ELF-1 (cell line): ENCODE results near the gene CDH5.
"Not testable (repeated sequence)": the region's sequence is repeated elsewhere in the genome, so short reads cannot be mapped to it uniquely, and the experiment has no call there.

Experiments used
- DNase-seq: peaks from one replicate; pipeline ENCODE4 v3.0.0-alpha.2; 2016; ENCODE audit warnings: low read depth, low spot score

CDH5 gene

GRCh38 chr16:66435896-66436295 lies 69.4 kb downstream of the CDH5 start:
- no peak for DNase-seq

DNA sequence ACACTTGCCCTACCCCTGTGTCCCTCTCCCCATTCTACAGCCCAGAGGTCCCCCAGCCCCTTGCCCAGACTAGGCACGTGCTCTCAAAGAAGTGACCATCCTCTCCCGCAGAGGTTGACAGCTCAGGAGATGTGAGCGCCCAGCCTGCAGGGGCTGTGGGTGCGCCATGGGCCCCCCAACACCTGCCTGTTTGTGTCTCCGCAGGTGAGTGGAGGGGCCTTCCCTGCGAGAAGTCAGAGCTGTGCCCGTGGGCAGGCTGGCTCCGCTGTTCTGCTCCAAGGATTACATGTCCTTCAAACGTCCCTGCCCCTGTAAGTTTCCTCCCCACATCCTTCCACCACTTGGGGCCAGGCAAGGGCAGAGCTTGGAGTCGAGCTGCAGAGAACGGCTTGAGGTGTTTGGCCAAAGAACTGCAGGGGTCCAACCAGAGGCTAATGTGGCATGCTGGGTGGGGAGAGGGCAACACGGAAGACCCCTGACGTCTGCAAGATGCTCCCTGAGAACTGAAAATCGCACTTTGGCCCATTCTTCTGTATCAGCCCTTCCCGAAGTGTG lies 71.0 kb downstream of the CDH5 start:
- DNase-seq = no peak

DNA sequence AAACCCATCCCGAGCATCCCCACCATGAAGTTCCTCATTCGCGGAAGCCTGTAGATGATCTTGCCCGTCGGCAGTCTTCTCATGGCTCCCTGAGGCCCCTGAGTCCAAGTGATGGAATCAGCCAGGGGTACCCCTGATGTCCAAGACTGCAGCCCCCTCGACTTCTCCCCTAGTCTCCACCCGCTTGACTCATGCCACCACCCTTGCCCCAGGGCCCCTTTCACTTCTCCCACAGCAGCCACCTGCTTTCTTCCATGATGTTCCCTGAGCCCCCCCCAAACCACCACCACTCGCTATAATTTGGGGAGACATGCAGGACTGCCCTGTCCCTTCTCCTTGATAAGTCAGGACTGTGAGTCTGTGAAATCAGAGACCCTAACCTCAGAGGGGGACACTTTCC lies 72.0 kb downstream of the CDH5 start:
- DNase-seq = no peak

DNA sequence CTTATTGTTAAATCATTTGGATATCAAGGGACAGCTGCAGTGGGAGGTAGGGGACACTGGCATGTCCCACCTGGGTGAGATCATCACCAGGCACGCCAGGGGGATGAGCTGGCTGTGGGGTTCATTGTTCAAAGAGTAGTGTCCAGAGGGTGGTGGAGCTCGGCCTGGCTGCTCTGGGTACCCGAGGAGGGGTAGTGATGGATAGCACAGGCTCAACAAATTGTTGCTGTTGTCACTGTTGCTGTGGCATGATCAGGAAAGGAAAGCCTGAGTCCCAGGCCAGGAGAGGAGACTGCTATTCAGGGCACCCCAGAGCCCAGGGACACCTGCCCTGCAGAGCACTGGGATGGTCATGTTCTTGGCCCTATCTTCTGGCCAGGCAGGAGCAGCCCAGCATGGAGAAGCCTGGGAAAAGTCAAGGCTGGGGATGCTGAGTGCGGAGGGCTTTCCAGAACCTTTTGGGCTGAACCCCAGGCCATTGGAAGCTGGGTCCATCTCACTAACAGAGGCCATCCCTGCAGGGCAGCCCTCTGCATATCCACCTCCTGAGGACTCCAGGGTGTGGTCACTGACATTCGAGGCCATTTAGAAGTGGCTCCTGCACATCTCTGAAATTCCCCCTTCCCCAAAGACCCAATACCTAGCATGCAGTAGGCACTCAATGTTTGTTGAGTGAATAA lies 72.7 kb downstream of the CDH5 start:
- DNase-seq = no peak

- no peak for DNase-seq
Observed at GRCh38 chr16:66440271-66440802, 73.8 kb downstream of the CDH5 start.

DNA sequence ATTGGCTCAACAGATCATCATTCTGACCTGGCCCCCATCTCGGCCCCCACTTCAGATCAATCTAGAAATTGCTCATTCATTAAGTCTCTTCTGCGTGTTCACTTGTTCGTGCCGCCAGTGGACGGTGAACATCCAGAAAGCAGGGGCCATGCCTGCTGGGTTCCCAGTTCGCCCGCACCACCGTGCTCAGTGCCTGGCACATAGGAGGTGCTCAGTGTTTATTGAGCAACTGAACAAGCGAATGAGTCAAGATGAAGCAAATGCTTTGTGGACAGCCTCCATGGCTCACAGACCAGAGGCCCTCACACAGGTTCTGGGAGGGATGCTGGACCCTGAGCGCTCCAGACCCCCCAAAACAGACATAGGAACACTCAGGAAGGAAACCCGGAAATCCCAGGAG lies 74.5 kb downstream of the CDH5 start:
- no peak for DNase-seq

GRCh38 chr16:66441586-66442375 lies 75.3 kb downstream of the CDH5 start:
- no peak for DNase-seq

DNA sequence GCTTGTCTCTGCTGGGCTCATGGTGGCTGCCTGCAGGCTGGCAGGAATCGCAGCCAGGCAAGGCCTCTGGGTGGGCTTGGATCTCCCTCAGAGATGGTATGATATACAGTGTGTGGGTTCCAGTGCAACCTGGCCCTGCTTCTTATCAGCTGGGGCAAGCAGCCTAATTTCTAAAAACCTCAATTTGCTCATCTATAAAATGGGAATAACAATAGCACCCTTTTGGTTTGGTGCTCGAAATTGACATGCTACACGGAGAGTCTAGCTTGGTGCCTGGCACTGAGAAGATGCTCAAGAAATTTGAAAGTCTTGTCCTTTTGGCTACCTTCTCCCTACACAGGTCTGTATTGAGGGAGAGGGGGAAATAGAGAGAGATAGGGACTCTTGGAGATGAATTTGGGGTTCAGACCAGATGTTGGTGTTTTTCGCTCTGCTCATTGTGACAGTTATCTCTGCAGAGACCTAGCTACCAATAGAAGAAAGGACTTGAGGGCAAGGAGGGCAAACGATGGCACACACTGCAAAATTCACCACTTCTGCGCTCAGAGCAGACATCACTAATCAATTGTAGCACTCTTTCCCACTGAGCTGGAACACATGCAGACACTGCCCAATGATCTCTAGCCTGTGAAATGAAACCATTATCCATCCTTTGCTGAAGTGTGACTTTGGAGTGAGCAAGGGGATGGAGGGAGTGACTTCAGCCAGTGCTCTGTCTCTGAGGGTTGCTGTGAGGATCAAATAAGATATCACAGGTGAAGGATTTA lies 76.2 kb downstream of the CDH5 start:
- no peak for DNase-seq

- DNase-seq = no peak
Observed at GRCh38 chr16:66443269-66443652, 76.8 kb downstream of the CDH5 start.

DNA sequence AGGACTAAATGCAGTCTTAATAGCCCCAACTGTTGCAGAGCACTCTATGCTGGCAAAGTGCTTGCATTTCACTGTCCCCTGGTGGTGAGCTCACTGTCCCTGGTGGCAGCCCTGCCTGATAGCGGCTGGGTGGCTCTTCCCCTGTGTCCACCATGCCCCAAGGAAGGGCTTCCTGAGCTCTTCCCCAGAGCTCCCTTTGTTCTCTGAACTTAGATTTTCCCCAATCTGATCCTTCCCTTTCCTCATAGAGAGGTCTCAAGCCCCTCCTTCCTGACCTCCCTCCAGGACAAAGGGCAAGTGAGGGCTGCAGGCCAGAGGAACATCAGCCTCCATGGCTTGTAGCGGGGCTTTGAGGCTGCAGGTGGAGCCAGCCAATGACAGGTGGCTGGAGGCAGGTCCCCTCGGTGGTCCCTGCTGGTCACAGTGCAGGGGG lies 77.6 kb downstream of the CDH5 start:
- peak; percentile 17 for DNase-seq

DNA sequence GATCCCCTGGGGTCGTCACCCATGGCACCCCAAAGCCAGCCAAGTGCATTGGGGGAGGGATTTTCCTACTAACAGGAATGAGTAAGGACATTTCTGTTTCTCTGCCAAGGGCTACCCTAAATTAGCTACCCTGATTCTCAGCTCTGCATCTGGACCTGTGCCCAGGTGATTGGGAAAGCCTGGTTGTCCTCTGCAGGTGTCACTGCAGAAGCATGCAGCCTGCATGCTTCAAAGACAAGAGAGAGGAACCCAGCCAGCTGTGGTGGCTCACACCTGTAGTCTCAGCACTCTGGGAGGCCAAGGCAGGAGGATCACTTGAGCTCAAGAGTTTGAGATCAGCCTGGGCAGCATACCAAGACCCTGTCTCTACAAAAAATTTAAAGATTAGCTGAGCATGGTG lies 80.2 kb downstream of the CDH5 start:
- no peak for DNase-seq

DNA sequence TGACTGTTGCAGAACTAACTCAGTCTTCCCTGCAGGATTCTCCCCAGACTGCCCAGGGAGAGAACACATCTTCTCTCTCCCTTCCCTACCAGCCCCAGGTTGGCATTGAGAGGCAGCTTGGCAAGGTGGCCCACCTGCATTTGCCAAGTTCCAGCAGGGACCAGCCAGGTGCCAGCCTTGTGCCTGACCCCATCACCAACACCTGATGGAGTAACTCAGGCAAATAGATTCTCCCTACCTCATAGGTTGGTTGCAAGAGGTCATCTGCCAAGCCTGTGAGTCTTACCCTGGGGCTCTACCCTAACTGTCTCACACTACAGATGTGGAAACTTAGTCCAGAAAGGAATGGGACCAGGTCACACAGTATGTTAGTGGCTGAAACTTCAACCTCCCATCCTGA lies 81.0 kb downstream of the CDH5 start:
- no peak for DNase-seq

- no peak for DNase-seq
Observed at GRCh38 chr16:66451548-66451947, 85.1 kb downstream of the CDH5 start.

DNA sequence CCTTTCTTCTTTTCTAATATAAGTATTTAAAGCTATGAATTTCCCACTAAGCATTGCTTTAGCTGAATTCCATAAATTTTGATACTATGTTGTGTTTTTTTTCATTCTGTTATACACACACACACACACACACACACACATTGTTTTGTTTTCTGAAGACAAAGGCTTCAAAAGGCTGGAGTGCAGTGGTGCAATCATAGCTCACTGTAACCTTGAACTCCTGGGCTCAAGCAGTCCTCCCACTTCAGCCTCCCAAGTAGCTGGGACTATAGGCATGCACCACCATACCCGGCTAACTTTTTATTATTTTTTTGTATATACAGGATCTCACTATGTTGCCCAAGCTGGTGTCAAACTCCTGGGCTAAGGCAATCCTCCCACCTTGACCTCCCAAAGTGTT lies 86.7 kb downstream of the CDH5 start:
- not testable (repeated sequence) for DNase-seq
